Measurements from ENCODE around the gene ZBTB8A.

- TF ChIP-seq TBP (IDR thresholded peaks at IDR 0.05; ENCODE audit: low read depth, low read length) = no peak
- TF ChIP-seq CTCF (IDR thresholded peaks at IDR 0.05; ENCODE audit: control extremely low read depth in 1 of 3, insufficient read depth in 1 of 3, low read depth in 1 of 3, low read length in 3 of 3) = no peak
- TF ChIP-seq POLR2AphosphoS5 (IDR thresholded peaks at IDR 0.05; ENCODE audit: low read depth, low read length) = no peak
Observed at GRCh38 chr1:32489774-32490454, 49.3 kb upstream of the ZBTB8A start.
